AG09319 (cell line): ENCODE measurements around the gene CCN5.

Experiments
- DNase-seq: peaks from one replicate; pipeline ENCODE4 v3.0.0-alpha.2; 2010; ENCODE audit warnings: low read depth; ENCODE audit errors: extremely low read depth
- TF ChIP-seq, protein P1 (sequence below): IDR thresholded peaks from 2 replicates; pipeline ENCODE4 v1.5.1; 2011; ENCODE audit warnings: low read depth, mild to moderate bottlenecking, inconsistent platforms, low read length, moderate library complexity

The CCN5 gene

DNA sequence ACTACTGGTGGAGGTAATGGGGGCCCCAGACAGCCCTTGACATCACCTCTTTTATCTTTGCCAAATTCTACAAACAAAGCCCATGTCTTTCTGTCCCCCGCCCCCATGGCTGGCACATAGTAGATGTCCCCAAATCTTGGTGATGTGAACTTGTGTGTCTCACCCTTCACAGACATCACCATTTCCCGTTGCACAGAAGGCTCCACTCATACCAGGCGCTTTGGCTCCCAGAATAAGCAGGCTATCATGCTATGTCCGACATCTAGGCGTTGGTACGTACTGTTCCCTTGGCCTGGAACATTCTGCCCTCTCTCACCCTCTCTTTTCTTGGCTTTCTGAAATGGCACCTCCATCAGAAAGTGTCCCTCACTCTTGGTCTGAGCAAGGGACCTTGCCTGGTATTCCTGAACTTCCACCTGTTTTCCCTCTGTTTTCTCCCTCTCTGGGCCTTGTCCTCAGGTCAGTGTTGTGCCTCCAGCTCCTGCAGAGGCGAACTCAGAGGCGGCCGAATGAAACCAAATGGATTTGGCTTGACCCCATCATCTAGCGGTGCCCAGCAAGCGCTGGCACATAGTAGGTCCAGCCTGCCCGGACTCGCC is 968 bp upstream of the CCN5 start:
- TF ChIP-seq, protein P1, sequence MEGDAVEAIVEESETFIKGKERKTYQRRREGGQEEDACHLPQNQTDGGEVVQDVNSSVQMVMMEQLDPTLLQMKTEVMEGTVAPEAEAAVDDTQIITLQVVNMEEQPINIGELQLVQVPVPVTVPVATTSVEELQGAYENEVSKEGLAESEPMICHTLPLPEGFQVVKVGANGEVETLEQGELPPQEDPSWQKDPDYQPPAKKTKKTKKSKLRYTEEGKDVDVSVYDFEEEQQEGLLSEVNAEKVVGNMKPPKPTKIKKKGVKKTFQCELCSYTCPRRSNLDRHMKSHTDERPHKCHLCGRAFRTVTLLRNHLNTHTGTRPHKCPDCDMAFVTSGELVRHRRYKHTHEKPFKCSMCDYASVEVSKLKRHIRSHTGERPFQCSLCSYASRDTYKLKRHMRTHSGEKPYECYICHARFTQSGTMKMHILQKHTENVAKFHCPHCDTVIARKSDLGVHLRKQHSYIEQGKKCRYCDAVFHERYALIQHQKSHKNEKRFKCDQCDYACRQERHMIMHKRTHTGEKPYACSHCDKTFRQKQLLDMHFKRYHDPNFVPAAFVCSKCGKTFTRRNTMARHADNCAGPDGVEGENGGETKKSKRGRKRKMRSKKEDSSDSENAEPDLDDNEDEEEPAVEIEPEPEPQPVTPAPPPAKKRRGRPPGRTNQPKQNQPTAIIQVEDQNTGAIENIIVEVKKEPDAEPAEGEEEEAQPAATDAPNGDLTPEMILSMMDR = no peak
- DNase-seq = no peak

DNA sequence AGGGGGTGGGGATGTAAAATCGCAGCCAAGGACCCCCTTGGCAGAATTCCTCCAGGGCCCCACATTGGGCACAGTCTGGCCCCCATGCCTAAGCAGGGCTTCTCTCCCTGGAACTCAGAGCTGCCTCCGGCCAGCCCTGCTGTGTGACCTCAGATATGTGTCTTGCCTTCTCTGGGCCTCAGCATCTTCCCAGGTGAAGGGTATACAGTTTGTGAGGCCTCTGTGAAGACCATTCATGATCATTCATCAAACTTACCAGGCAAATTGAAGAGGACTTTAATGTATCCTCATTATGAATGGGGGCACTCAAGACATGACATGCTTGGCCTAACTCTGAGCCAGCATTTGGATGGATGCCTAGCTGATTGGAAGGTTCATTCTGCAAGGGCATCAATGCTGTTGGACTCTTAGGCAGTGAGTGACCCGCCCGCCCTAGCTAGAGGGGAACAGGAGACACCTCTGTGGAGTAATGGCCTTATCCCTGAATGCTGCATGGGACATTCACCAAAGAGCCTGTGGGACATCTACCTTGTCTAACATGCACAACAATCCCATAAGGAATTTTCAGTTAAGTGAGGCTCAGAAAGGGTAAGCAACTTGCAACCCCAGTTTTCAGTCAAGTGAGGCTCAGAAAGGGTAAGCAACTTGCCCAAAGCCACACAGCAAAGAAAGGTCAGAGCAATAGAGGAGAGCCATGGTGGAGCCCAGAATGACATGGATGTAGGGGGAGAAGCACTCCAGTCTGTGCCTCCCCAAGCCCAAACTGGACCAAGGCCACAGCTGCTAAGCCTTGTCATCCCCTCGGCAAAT is 535 bp downstream of the CCN5 start:
- no peak for DNase-seq
- TF ChIP-seq, protein P1 = no peak

- no peak for DNase-seq
- TF ChIP-seq, protein P1 = no peak
These were observed 1.3 kb downstream of the CCN5 start for GRCh38 chr20:44716309-44717106.

- TF ChIP-seq, protein P1 = peak; percentile 22
- no peak for DNase-seq
These were observed 2.8 kb downstream of the CCN5 start for GRCh38 chr20:44717986-44718385.

DNA sequence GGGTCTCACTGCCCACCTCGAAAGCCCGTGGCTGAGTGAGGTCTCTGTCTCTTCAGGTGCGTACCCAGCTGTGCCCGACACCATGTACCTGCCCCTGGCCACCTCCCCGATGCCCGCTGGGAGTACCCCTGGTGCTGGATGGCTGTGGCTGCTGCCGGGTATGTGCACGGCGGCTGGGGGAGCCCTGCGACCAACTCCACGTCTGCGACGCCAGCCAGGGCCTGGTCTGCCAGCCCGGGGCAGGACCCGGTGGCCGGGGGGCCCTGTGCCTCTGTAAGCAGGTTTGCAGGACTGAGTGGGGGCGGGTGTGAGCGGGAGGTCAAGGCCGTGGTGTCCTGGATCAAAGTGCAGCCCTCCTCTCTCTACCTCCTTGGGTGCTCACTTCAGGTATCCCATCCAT is 4.7 kb downstream of the CCN5 start:
- TF ChIP-seq, protein P1 = no peak
- no peak for DNase-seq

GRCh38 chr20:44720621-44720996 is 5.4 kb downstream of the CCN5 start:
- TF ChIP-seq, protein P1 = no peak
- DNase-seq = no peak
